DMS53 treated with DMSO at 0.1 percent for 48 hours (cell line): ENCODE results near the gene PRPF18.

Source experiments
- DNase-seq: peaks from one replicate; lab custom pipeline; 2025; ENCODE audit not compliant: unreplicated experiment; lab: John Stamatoyannopoulos, UW

The PRPF18 gene

GRCh38 chr10:13637894-13638293 lies 51.1 kb downstream of the PRPF18 start:
- no peak for DNase-seq

GRCh38 chr10:13642293-13642692 lies 55.5 kb downstream of the PRPF18 start:
- no peak for DNase-seq

GRCh38 chr10:13643016-13643415 lies 56.3 kb downstream of the PRPF18 start:
- DNase-seq, result no peak

GRCh38 chr10:13644866-13645265 lies 58.1 kb downstream of the PRPF18 start:
- no peak for DNase-seq

GRCh38 chr10:13648425-13648824 lies 61.7 kb downstream of the PRPF18 start:
- no peak for DNase-seq

- DNase-seq, result no peak
Measured at GRCh38 chr10:13649844-13650520, 63.2 kb downstream of the PRPF18 start.

- no peak for DNase-seq
Measured at GRCh38 chr10:13650961-13651360, 64.2 kb downstream of the PRPF18 start.

GRCh38 chr10:13651969-13652720 lies 65.4 kb downstream of the PRPF18 start:
- no peak for DNase-seq

- DNase-seq, result no peak
Measured at GRCh38 chr10:13652860-13653259, 66.1 kb downstream of the PRPF18 start.

- no peak for DNase-seq
Measured at GRCh38 chr10:13654118-13654830, 67.5 kb downstream of the PRPF18 start.

GRCh38 chr10:13654846-13655245 lies 68.1 kb downstream of the PRPF18 start:
- DNase-seq, result no peak

- no peak for DNase-seq
Measured at GRCh38 chr10:13656337-13657100, 69.8 kb downstream of the PRPF18 start.

- no peak for DNase-seq
Measured at GRCh38 chr10:13657101-13657680, 70.4 kb downstream of the PRPF18 start.

- no peak for DNase-seq
Measured at GRCh38 chr10:13658264-13658663, 71.5 kb downstream of the PRPF18 start.

GRCh38 chr10:13658871-13659685 lies 72.3 kb downstream of the PRPF18 start:
- DNase-seq, result no peak

- peak; percentile 32 for DNase-seq
Measured at GRCh38 chr10:13659887-13660550, 73.3 kb downstream of the PRPF18 start.

GRCh38 chr10:13660551-13660920 lies 73.8 kb downstream of the PRPF18 start:
- no peak for DNase-seq

GRCh38 chr10:13661256-13661655 lies 74.5 kb downstream of the PRPF18 start:
- DNase-seq, result no peak

- no peak for DNase-seq
Measured at GRCh38 chr10:13665516-13666262, 78.9 kb downstream of the PRPF18 start.
